ENCODE data around the gene MYBPC1. TPM values are rescaled to one million over a fixed set of nuclear protein-coding genes. Genes with fewer than 3 reads are reported as not detected.

Gene MYBPC1
- total and polyA plus RNA-seq, 4 donors: 0.06 to 0.07 TPM; not detected in 2

GRCh38 chr12:101642115-101643067 is 47.6 kb downstream of the MYBPC1 start:
- Histone ChIP-seq H3K9me3 (ENCODE audit: control insufficient read depth in 4 of 4, insufficient read depth in 3 of 4, low read length in 3 of 4) (no peaks in the 10 kb centered on the region), H3K4me1 (ENCODE audit: control insufficient read depth in 5 of 5, insufficient read depth in 5 of 5, low read length in 5 of 5) (no peaks in the 10 kb centered on the region), H3K36me3 (ENCODE audit: control insufficient read depth in 4 of 4, insufficient read depth in 4 of 4, low read length in 4 of 4) (no peaks in the 10 kb centered on the region), H3K9ac (ENCODE audit: insufficient read depth in 1 of 2, low read length in 2 of 2) (no peak overlapping the region), H3K27ac (ENCODE audit: low read depth in 1 of 2, low read length in 1 of 2) (no peak overlapping the region), H3K27me3 (ENCODE audit: control insufficient read depth in 3 of 3, insufficient read depth in 3 of 3, low read length in 2 of 3) (peaks cover 0 to 12% (median 5%) of the 10 kb centered on the region in 3 donors), H3K4me3 (no peak overlapping the region)
- ATAC-seq (ENCODE audit: insufficient read depth, low FRiP score): peak; percentile 47
- WGBS, 2 donors: 19 to 20% methylated on average over 36 of the region's 36 CpGs
- TF ChIP-seq, protein P1, sequence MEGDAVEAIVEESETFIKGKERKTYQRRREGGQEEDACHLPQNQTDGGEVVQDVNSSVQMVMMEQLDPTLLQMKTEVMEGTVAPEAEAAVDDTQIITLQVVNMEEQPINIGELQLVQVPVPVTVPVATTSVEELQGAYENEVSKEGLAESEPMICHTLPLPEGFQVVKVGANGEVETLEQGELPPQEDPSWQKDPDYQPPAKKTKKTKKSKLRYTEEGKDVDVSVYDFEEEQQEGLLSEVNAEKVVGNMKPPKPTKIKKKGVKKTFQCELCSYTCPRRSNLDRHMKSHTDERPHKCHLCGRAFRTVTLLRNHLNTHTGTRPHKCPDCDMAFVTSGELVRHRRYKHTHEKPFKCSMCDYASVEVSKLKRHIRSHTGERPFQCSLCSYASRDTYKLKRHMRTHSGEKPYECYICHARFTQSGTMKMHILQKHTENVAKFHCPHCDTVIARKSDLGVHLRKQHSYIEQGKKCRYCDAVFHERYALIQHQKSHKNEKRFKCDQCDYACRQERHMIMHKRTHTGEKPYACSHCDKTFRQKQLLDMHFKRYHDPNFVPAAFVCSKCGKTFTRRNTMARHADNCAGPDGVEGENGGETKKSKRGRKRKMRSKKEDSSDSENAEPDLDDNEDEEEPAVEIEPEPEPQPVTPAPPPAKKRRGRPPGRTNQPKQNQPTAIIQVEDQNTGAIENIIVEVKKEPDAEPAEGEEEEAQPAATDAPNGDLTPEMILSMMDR (IDR thresholded peaks at IDR 0.05; ENCODE audit: control extremely low read depth, extremely low read depth): no peak
- DNase-seq: peak; percentile 10 to 34 (median 22)

DNA sequence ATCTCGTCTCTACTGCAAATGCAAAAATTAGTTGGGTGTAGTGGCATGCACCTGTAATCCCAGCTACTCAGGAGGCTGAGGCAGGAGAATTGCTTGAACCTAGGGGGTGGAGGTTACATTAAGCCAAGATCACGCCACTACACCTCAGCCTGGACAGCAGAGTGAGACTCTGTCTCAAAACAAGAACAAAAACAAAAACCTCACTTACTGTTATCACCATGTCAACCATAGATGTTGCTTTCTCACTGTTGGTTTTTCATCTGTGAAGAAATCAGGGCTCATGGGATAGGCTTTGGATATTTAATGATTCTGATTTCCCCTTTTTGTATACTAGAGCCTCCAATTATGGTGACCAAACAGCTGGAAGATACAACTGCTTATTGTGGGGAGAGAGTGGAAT is 52.9 kb downstream of the MYBPC1 start:
- Histone ChIP-seq H3K27ac (ENCODE audit: low read depth in 1 of 2, low read length in 1 of 2) (no peak overlapping the region), H3K4me3 (no peak overlapping the region), H3K27me3 (ENCODE audit: control insufficient read depth in 3 of 3, insufficient read depth in 3 of 3, low read length in 2 of 3) (peaks cover 0 to 4% (median 2%) of the 10 kb centered on the region in 3 donors), H3K36me3 (ENCODE audit: control insufficient read depth in 4 of 4, insufficient read depth in 4 of 4, low read length in 4 of 4) (no peaks in the 10 kb centered on the region), H3K4me1 (ENCODE audit: control insufficient read depth in 5 of 5, insufficient read depth in 5 of 5, low read length in 5 of 5) (peaks cover 0 to 2% (median 0%) of the 10 kb centered on the region in 5 donors), H3K9ac (ENCODE audit: insufficient read depth in 1 of 2, low read length in 2 of 2) (no peak overlapping the region), H3K9me3 (ENCODE audit: control insufficient read depth in 4 of 4, insufficient read depth in 3 of 4, low read length in 3 of 4) (no peaks in the 10 kb centered on the region)
- WGBS, 2 donors: 84 to 90% methylated on average over 2 of the region's 2 CpGs
- ATAC-seq (ENCODE audit: insufficient read depth, low FRiP score) (no peak), DNase-seq (no peak)
- TF ChIP-seq, protein P1 (IDR thresholded peaks at IDR 0.05; ENCODE audit: control extremely low read depth, extremely low read depth): no peak

- Histone ChIP-seq H3K36me3 (ENCODE audit: control insufficient read depth in 4 of 4, insufficient read depth in 4 of 4, low read length in 4 of 4) (no peaks in the 10 kb centered on the region), H3K4me3 (no peak overlapping the region), H3K4me1 (ENCODE audit: control insufficient read depth in 5 of 5, insufficient read depth in 5 of 5, low read length in 5 of 5) (peaks cover 0 to 2% (median 0%) of the 10 kb centered on the region in 5 donors), H3K9me3 (ENCODE audit: control insufficient read depth in 4 of 4, insufficient read depth in 3 of 4, low read length in 3 of 4) (no peaks in the 10 kb centered on the region), H3K27ac (ENCODE audit: low read depth in 1 of 2, low read length in 1 of 2) (no peak overlapping the region), H3K27me3 (ENCODE audit: control insufficient read depth in 3 of 3, insufficient read depth in 3 of 3, low read length in 2 of 3) (peaks cover 0 to 2% (median 0%) of the 10 kb centered on the region in 3 donors), H3K9ac (ENCODE audit: insufficient read depth in 1 of 2, low read length in 2 of 2) (no peak overlapping the region)
- DNase-seq (no peak), ATAC-seq (ENCODE audit: insufficient read depth, low FRiP score) (peak; percentile 58)
- 52 to 70% methylated on average over 2 of the region's 2 CpGs for WGBS, 2 donors
- TF ChIP-seq, protein P1 (IDR thresholded peaks at IDR 0.05; ENCODE audit: control extremely low read depth, extremely low read depth): no peak
These were observed 53.4 kb downstream of the MYBPC1 start for GRCh38 chr12:101648195-101648594.

All from lung (tissue), 12 donors.